GM19193 (cell line): ENCODE data around the gene SNPH.

Experiments
- POLR2A ChIP-seq: IDR thresholded peaks from 4 replicates; pipeline ENCODE4 v1.6.1; 2011; ENCODE audit not compliant: insufficient read depth, insufficient read length; ENCODE audit errors: extremely low read depth

The SNPH gene

DNA sequence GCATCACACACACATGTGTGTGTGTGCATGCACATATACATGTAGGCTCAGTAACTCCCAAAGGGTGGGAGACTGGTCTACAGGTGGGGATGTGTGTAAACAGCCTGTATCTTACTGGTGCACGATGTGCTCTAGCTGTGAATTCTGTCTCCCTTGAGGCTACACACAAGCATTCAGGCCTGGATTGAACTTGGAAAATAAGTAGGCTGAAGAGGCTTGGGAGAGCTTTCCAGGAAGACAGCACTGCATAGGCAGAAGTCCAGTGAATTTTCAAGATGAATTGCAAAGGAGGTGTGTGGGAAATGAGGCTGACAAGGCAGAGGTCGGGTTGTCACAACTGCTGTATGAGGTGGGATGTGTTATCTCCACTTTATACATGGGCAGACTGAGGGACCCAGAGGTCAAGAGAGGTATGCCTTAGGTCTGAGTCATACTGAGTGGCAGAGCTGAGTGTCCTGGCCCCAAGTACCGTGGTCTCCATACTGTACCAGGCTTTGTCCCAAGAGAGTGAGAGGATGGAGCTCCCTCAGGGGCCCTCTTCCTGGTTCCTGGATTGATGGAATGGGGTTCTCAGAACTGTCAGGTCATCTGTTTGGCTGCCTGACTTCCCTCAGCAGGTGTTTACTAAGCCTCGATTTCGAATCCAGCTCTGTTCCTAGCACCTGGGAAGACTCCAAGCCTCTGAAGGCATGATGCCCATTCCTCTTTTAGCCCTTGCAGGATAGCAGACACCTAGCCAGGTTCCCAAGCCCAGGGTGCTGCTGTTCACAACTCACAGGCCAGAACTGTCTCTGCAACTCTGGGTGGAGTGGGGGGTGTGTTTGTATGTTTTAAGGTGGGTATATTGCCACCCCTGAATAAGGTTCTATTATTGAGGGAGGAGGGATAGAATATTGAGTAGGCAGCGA is 14.4 kb downstream of the SNPH start:
- TF ChIP-seq POLR2A = no peak

DNA sequence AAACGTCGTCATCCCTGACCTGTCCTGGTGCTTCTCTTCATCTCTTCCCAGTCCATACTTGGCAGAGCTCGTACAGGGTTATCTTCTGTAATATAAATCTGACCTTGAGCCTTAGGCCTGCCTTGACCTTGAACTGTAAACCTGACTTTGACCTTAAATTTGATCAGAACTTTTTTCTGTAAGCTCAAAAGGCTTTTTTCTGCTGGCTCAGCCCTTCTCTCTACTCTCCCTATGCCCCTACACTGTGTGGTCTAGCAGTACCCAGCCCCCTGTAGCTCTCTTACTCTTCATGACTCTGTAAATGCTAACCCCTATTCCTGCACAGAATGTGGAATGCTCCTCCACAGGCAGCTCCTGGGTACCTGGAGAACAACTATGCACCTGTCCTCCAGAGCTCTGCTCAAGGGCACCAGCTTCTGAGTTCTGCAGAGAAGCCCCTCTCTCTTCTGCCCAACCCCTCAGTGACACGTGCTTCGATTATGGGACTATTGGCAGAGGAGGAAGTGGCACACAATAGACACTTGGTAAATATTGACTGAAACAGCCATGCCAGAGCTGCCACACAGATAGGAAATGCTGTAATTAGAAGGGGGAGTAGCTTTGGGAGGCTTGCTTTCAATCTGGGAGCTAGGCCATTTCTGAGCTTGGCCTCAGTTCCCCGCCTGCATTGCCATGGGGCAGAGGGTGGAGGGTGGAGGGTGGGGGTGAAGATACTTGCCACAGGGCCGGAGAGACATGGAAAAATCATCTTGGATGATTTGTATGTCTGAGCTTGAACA is 15.4 kb downstream of the SNPH start:
- no peak for TF ChIP-seq POLR2A

DNA sequence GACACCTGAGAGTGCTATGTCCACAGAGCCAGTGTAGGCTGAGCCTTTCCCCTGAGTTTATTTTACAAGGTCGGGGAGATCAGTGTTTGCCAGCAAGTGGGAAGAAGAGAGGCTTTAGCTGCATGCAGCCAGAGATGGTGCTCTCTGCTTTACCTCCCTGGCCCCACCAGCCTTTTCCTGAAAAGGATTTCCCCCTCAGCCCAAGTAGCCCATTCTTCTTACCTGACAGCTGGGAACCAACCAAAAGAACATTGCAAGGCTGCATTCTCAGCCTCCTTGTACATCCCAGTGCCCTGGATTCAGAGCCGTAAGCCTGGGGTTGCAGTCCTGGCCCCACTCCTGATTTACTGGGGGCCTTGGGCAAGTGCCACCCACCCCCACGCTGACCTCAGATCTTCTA is 16.9 kb downstream of the SNPH start:
- no peak for TF ChIP-seq POLR2A

GRCh38 chr20:1283522-1284510 is 17.7 kb downstream of the SNPH start:
- no peak for TF ChIP-seq POLR2A

DNA sequence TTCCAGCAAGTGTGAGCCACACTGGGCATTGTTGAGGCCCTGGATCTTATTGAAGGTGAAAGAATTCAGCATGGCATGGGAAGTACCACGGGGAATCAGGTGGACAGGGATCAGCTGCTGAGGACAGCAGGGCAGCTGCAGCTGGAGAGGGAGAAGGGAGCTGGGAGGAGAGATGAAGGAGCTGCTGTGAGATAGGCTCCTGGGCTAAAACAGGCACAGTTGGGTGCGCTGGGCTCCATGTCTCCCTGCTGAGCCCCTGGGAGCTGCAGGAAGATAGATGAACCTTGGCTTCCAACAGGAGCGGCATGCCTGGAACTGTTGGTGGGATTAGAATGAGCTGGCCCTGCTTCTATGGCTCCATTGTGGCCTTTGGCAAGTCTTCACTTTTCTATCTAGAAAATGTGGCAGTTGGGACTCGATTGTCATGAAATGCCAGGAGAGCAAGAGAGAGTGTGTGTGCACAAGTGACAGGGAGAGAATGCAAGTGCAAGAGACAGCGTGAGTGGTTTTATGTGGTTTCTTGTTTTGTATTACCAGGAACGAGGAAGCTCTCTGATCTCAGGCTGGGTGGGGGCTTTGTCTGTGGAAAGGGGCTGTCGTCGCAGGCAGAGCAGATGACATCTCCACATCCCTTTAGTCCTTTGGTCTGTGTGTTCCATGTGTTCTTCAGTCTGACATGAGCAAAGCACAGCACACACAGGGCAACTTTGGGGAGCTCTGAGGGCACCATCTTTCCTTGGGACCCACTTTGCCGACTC is 20.4 kb downstream of the SNPH start:
- no peak for TF ChIP-seq POLR2A

DNA sequence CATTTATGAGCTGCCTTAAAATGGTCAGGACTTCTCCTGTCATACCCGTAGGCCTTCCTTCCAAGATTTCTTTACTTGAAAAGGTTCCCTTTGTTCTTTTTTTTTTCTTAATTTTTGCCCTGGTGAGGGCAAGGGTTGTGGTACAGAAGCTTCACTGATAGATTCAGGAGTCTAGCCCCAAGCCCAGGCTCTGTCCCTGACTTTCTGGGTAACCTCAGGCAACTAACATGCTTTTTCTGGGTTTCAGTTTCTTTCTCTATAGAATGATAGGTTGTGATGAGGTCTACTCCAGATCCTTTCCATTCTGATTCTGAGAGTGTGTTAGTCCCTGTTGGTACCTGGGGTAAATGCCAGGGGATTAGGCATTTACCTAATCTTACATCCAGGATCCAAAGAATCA is 21.2 kb downstream of the SNPH start:
- no peak for TF ChIP-seq POLR2A

GRCh38 chr20:1287787-1288569 is 21.9 kb downstream of the SNPH start:
- no peak for TF ChIP-seq POLR2A

GRCh38 chr20:1291191-1291741 is 25.2 kb downstream of the SNPH start:
- no peak for TF ChIP-seq POLR2A

- TF ChIP-seq POLR2A = no peak
Observed at GRCh38 chr20:1292620-1293019, 26.5 kb downstream of the SNPH start.

DNA sequence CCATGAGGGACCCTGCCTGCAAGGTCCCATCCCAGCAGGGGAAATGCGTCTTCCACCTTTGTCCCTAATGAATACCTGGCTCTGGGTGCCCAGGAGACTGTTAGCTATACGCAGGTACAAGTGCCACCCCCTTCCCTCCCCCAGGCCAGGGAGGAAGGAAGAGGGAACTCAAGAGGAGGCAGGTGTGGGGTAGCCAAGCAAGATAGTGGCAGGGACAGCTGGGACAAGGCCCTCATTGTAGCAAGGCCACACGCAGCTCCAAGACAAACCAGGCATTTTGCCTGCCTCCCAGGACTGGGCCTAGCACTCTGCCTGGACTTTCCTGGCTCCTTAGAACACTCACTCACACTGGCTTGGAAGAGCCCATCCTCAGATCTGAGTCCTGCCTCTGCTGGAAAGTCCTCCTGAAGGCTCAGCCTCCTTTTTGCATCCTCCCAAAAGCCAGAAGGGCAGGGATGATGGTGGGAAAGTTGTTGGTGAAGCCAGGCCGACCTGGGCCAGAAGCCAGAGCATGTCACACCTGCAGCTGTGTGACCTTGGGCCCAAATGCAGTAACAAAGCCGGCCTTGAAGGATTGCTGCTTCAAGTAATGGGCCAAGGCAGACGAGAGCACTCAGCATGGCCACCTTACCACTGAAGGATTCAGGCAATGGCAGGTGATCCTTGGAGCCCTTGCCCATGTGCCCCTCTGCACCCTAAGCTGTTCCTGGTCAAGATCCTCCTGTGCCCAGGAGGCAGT is 27.7 kb downstream of the SNPH start:
- no peak for TF ChIP-seq POLR2A

GRCh38 chr20:1294497-1294896 is 28.4 kb downstream of the SNPH start:
- no peak for TF ChIP-seq POLR2A

GRCh38 chr20:1295276-1295930 is 29.3 kb downstream of the SNPH start:
- TF ChIP-seq POLR2A = no peak
